ENCODE data around the gene COX7A1. TPM values are rescaled to one million over a fixed set of nuclear protein-coding genes. Genes with fewer than 3 reads are reported as not detected.
A peak's percentile ranks its signal among the peaks of the same experiment; 100 is the strongest.

Gene COX7A1
- total and polyA plus RNA-seq, 10 of the 15 experiments (the other 5 are each of a cell fraction or from before 2014, with no cell fraction given), result not detected

- TF ChIP-seq TCF3 (IDR thresholded peaks at IDR 0.05; ENCODE audit: borderline replicate concordance, insufficient read depth, low read depth, low read length) (peak; percentile 67), TCF7 (IDR thresholded peaks at IDR 0.05; ENCODE audit: borderline replicate concordance) (no peak), ELK1 (IDR thresholded peaks at IDR 0.05; ENCODE audit: low read depth, low read length) (no peak; the same call in 1 of the 2 replicates), BHLHE40 (IDR thresholded peaks at IDR 0.05; ENCODE audit: borderline replicate concordance in 1 of 2, low read depth in 2 of 2, low read length in 1 of 2) (peak; percentile 58 to 83; a peak in 3 of 4 replicates), MTA2 (IDR thresholded peaks at IDR 0.05; ENCODE audit: low read depth) (peak; percentile 56; the same call in 1 of the 2 replicates), HDGF (IDR thresholded peaks at IDR 0.05) (no peak), ZNF592 (IDR thresholded peaks at IDR 0.05) (no peak), CBX5 (IDR thresholded peaks at IDR 0.05; ENCODE audit: low read depth) (no peak), CREB1 (IDR thresholded peaks at IDR 0.05; ENCODE audit: low read depth) (peak; percentile 72), CTCF (IDR thresholded peaks at IDR 0.05 in 2 of 3, conservative IDR thresholded peaks at IDR 0.05 in 1 of 3; ENCODE audit: control insufficient read depth in 2 of 3, extremely low read depth in 1 of 3, insufficient read depth in 1 of 3, low read depth in 3 of 3, low read length in 3 of 3) (0 out of 6 replicates have a peak, but pooled peaks of 1 of the 3 experiments have one; percentile 11), YY1 (IDR thresholded peaks at IDR 0.05; ENCODE audit: low read depth, low read length) (peak; percentile 53), RUNX3 (IDR thresholded peaks at IDR 0.05; ENCODE audit: low read length) (peak; percentile 70), POU2F2 (IDR thresholded peaks at IDR 0.05; ENCODE audit: borderline replicate concordance, low read depth, low read length) (peak; percentile 80; the same call in 2 of the 3 replicates), IRF4 (IDR thresholded peaks at IDR 0.05; ENCODE audit: low read depth, low read length) (0 out of 2 replicates have a peak, but pooled peaks have one; percentile 28), CHD4 (IDR thresholded peaks at IDR 0.05) (no peak; the same call in 1 of the 2 replicates)
- TF ChIP-seq, protein P1, sequence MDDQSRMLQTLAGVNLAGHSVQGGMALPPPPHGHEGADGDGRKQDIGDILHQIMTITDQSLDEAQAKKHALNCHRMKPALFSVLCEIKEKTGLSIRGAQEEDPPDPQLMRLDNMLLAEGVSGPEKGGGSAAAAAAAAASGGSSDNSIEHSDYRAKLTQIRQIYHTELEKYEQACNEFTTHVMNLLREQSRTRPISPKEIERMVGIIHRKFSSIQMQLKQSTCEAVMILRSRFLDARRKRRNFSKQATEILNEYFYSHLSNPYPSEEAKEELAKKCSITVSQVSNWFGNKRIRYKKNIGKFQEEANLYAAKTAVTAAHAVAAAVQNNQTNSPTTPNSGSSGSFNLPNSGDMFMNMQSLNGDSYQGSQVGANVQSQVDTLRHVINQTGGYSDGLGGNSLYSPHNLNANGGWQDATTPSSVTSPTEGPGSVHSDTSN (IDR thresholded peaks at IDR 0.05; ENCODE audit: insufficient replicate concordance, low read depth, low read length), result no peak
Measured at GRCh38 chr19:36139473-36140303, 12.6 kb downstream of the COX7A1 start, which contains the start of gene CAPNS1 (continued).

Measured in GM12878 (cell line).